Endometrial microvascular endothelial cells (primary cell): ENCODE results near the gene SYNE4. TPM values are rescaled to one million over a fixed set of nuclear protein-coding genes. Genes with fewer than 3 reads are reported as not detected.
"Not testable (repeated sequence)": the region's sequence is repeated elsewhere in the genome, so short reads cannot be mapped to it uniquely, and the experiment has no call there.

ENCODE experiments used
- in situ Hi-C: cut with HindIII; loops from 2 replicates; pipeline ENCODE4 v1.10.0; 2017; ENCODE audit warnings: low sequenced_read_pairs, low pct_unique_long_range_greater_than_20kb; ENCODE audit errors: inconsistent ontology term
- total RNA-seq: library from RNA; depleted of rRNA; stranded (reverse); fragments of >200 nt; gene quantifications from one replicate; pipeline ENCODE4 v1.2.3, GENCODE V29; 2015; ENCODE audit errors: inconsistent ontology term

Gene SYNE4
- total RNA-seq, 1 donor from 2014 or later: not detected

DNA sequence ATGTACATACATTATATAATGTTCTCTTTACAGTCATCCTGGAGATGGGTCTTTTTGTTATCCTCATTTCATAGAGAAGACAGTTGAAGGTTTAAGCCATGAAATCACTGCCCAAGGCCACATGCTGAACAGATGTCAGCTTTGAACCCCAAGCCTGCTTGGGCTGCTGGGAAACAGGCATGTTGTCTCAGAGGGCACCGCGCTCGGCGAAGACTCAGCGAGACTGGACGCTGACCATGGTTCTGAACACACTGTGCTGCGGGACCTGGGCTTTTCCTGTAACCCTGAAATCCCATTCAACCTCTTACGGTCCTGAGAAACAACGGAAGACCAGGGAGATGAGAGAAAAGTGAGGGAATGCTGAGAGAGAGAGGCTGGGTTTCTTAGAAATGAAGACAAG is 45.1 kb downstream of the SYNE4 start:
- in situ Hi-C loops: no loop called here

- in situ Hi-C loops: no loop called here
Measured at GRCh38 chr19:35960432-35960972, 48.1 kb downstream of the SYNE4 start.

- in situ Hi-C loops: no loop called here
Measured at GRCh38 chr19:35959968-35960320, 48.7 kb downstream of the SYNE4 start.

DNA sequence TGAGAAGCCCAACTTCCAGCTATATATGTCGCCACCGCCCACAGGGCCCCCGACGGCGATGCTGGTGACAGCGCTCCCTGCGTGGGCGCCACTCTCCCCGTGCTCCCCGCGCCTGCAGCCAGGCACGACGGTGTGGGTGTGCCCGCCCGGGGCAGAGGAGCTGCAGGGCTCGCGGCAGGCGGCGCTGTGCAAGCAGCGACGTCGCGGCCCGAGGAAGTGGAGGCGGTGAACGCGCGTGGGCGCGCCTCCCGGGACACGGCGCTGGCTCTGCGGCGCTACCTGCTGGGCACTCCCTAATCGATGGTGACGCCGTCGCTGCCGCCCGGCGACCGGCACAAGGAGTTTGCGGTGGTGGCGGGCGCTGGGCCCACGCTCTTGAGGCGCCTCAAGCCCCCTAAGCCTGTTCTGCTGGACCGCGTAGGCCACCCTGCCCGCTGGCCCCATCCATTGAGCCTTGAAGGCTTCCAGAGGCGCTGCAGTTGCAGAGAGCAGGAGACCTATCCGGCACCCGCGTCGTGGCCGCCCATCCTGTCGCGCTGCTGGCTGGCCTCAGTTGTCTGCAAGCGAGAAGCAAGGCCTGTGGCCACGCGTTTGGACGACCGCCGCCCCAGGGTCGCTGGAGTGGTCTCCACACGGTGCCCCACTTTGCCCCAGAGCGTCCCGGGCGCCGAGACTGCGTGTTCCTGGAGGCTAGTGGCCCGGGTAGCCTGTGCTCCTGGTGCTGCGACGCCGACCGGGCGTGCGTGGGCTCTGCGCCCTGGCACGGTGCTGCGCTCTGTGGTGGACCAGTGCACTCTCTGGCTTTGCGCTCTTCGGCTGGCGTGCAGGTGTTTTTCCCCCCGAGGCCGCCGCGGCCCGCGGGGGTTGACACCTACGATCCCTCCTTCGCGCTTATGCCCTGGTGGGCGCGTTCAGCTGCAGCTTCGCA is 49.3 kb downstream of the SYNE4 start:
- in situ Hi-C loops: no loop called here

GRCh38 chr19:35958660-35959039 is 50.0 kb downstream of the SYNE4 start:
- in situ Hi-C loops: no loop called here

DNA sequence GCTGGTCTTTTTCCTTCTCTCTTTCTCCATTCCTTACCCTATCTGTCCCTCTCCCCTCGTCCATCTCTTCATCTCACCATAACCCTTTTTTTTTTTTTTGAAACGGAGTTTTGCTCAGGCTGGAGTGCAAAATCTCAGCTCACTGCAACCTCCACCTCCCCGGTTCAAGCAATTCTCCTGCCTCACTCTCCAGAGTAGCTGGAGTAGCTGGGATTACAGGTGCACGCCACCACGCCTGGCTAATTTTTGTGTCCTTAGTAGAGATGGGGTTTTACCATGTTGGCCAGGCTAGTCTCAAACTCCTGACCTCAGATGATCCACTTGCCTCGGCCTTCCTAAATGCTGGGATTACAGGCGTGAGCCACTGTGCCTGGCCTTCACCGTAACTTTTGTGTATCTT is 51.2 kb downstream of the SYNE4 start:
- in situ Hi-C loops: not testable (repeated sequence)

- in situ Hi-C loops: no loop called here
Measured at GRCh38 chr19:35955881-35956634, 52.6 kb downstream of the SYNE4 start.

Other genes starting within 250 kb of the SYNE4 start
- gene ARHGAP33, start 233.2 kb downstream of the SYNE4 start, total RNA-seq: 0.19 TPM
- not detected for gene PRODH2, start 196.0 kb downstream of the SYNE4 start, total RNA-seq
- gene NPHS1, start 156.3 kb downstream of the SYNE4 start, total RNA-seq: not detected
- not detected for gene KIRREL2, start 151.9 kb downstream of the SYNE4 start, total RNA-seq
- 9.4 TPM for gene APLP1, start 140.2 kb downstream of the SYNE4 start, total RNA-seq
- 6.6 TPM for gene NFKBID, start 108.3 kb downstream of the SYNE4 start, total RNA-seq
- gene HCST, start 106.3 kb downstream of the SYNE4 start, total RNA-seq: not detected
- gene TYROBP, start 100.5 kb downstream of the SYNE4 start, total RNA-seq: not detected
- gene LRFN3, start 72.4 kb downstream of the SYNE4 start, total RNA-seq: 2.5 TPM
- gene SDHAF1, start 13.6 kb downstream of the SYNE4 start, total RNA-seq: 17.0 TPM
- 36.1 TPM for gene ALKBH6, start 5.4 kb upstream of the SYNE4 start, total RNA-seq
- gene CLIP3, start 24.1 kb upstream of the SYNE4 start, total RNA-seq: 5.9 TPM
- 5.4 TPM for gene THAP8, start 45.5 kb upstream of the SYNE4 start, total RNA-seq
- gene WDR62, start 46.1 kb upstream of the SYNE4 start, total RNA-seq: 11.5 TPM
- not detected for gene OVOL3, start 102.3 kb upstream of the SYNE4 start, total RNA-seq
- gene POLR2I, start 106.1 kb upstream of the SYNE4 start, total RNA-seq: 27.1 TPM
- 235 TPM for gene TBCB, start 106.7 kb upstream of the SYNE4 start, total RNA-seq
- gene CAPNS1, start 131.3 kb upstream of the SYNE4 start, total RNA-seq: 169 TPM
- gene COX7A1, start 143.6 kb upstream of the SYNE4 start, total RNA-seq: 23.4 TPM
- 4.9 TPM for gene ZNF565, start 205.9 kb upstream of the SYNE4 start, total RNA-seq
- gene ZNF146, start 206.3 kb upstream of the SYNE4 start, total RNA-seq: 60.9 TPM